HG03066 (cell line): ENCODE results near the gene TMEM247.
"Not testable (repeated sequence)": the region's sequence is repeated elsewhere in the genome, so short reads cannot be mapped to it uniquely, and the experiment has no call there.

Source experiments
- ATAC-seq: cut with Tn5 transposase; IDR thresholded peaks from one replicate; pipeline ENCODE4 v1.9.1; 2021; ENCODE audit warnings: low read depth; ENCODE audit not compliant: unreplicated experiment

The TMEM247 gene

GRCh38 chr2:46458763-46459500 is 20.4 kb upstream of the TMEM247 start:
- no peak for ATAC-seq

GRCh38 chr2:46459694-46460093 is 19.7 kb upstream of the TMEM247 start:
- no peak for ATAC-seq

- no peak for ATAC-seq
Observed at GRCh38 chr2:46460241-46460921, 19.0 kb upstream of the TMEM247 start.

GRCh38 chr2:46461011-46461674 is 18.2 kb upstream of the TMEM247 start:
- peak; percentile 50 for ATAC-seq

- ATAC-seq, result no peak
Observed at GRCh38 chr2:46461709-46462171, 17.6 kb upstream of the TMEM247 start.

- ATAC-seq, result no peak
Observed at GRCh38 chr2:46462936-46463335, 16.4 kb upstream of the TMEM247 start.

- no peak for ATAC-seq
Observed at GRCh38 chr2:46469116-46469515, 10.2 kb upstream of the TMEM247 start.

- no peak for ATAC-seq
Observed at GRCh38 chr2:46469700-46470099, 9.7 kb upstream of the TMEM247 start.

GRCh38 chr2:46470114-46470628 is 9.2 kb upstream of the TMEM247 start:
- no peak for ATAC-seq

- no peak for ATAC-seq
Observed at GRCh38 chr2:46471019-46471583, 8.3 kb upstream of the TMEM247 start.

GRCh38 chr2:46471697-46472096 is 7.7 kb upstream of the TMEM247 start:
- no peak for ATAC-seq

GRCh38 chr2:46472165-46472564 is 7.2 kb upstream of the TMEM247 start:
- not testable (repeated sequence) for ATAC-seq

- ATAC-seq, result not testable (repeated sequence)
Observed at GRCh38 chr2:46477462-46477861, 1.9 kb upstream of the TMEM247 start.

GRCh38 chr2:46477925-46478324 is 1.4 kb upstream of the TMEM247 start:
- ATAC-seq, result no peak

GRCh38 chr2:46480562-46480961 is 1.2 kb downstream of the TMEM247 start:
- no peak for ATAC-seq

GRCh38 chr2:46481198-46482193 is 2.1 kb downstream of the TMEM247 start:
- ATAC-seq, result no peak

GRCh38 chr2:46482490-46482889 is 3.1 kb downstream of the TMEM247 start:
- ATAC-seq, result no peak

- no peak for ATAC-seq
Observed at GRCh38 chr2:46485002-46485401, 5.6 kb downstream of the TMEM247 start.

GRCh38 chr2:46486436-46486835 is 7.1 kb downstream of the TMEM247 start:
- ATAC-seq, result no peak
